GM18519 (cell line): ENCODE data around the gene BFSP2.

Source experiments
- ATAC-seq: cut with Tn5 transposase; IDR thresholded peaks from one replicate; pipeline ENCODE4 v1.9.1; 2021; ENCODE audit warnings: mild to moderate bottlenecking, moderate library complexity; ENCODE audit not compliant: unreplicated experiment, low FRiP score

BFSP2 gene

GRCh38 chr3:133413161-133414020, 13.5 kb downstream of the BFSP2 start:
- ATAC-seq = no peak

- no peak for ATAC-seq
These were observed 14.2 kb downstream of the BFSP2 start for GRCh38 chr3:133414021-133414392.

- ATAC-seq = no peak
These were observed 18.5 kb downstream of the BFSP2 start for GRCh38 chr3:133418361-133418760.

GRCh38 chr3:133419151-133419909, 19.5 kb downstream of the BFSP2 start:
- no peak for ATAC-seq

GRCh38 chr3:133424937-133425869, 25.3 kb downstream of the BFSP2 start:
- no peak for ATAC-seq

- no peak for ATAC-seq
These were observed 26.0 kb downstream of the BFSP2 start for GRCh38 chr3:133425898-133426297.

- no peak for ATAC-seq
These were observed 26.9 kb downstream of the BFSP2 start for GRCh38 chr3:133426721-133427120.

GRCh38 chr3:133428552-133428951, 28.7 kb downstream of the BFSP2 start:
- no peak for ATAC-seq

GRCh38 chr3:133429063-133429462, 29.2 kb downstream of the BFSP2 start:
- ATAC-seq = no peak

- no peak for ATAC-seq
These were observed 39.7 kb downstream of the BFSP2 start for GRCh38 chr3:133439563-133439962.

GRCh38 chr3:133440652-133441051, 40.8 kb downstream of the BFSP2 start:
- no peak for ATAC-seq

- peak; percentile 60 for ATAC-seq
These were observed 42.0 kb downstream of the BFSP2 start for GRCh38 chr3:133441867-133442270.

GRCh38 chr3:133442518-133442917, 42.7 kb downstream of the BFSP2 start:
- ATAC-seq = no peak

GRCh38 chr3:133443649-133444422, 44.0 kb downstream of the BFSP2 start:
- no peak for ATAC-seq

- ATAC-seq = no peak
These were observed 44.5 kb downstream of the BFSP2 start for GRCh38 chr3:133444423-133444774.

GRCh38 chr3:133445108-133445507, 45.3 kb downstream of the BFSP2 start:
- no peak for ATAC-seq

- peak; percentile 34 for ATAC-seq
These were observed 48.1 kb downstream of the BFSP2 start for GRCh38 chr3:133447750-133448477.

GRCh38 chr3:133448478-133449122, 48.7 kb downstream of the BFSP2 start:
- ATAC-seq = peak; percentile 82

- ATAC-seq = no peak
These were observed 51.5 kb downstream of the BFSP2 start for GRCh38 chr3:133451309-133451708.
